GM19043 (cell line): ENCODE data around the gene STARD3.

ENCODE experiments used
- ATAC-seq: cut with Tn5 transposase; IDR thresholded peaks from one replicate; pipeline ENCODE4 v1.9.1; 2021; ENCODE audit warnings: low read depth; ENCODE audit not compliant: unreplicated experiment

Gene STARD3

DNA sequence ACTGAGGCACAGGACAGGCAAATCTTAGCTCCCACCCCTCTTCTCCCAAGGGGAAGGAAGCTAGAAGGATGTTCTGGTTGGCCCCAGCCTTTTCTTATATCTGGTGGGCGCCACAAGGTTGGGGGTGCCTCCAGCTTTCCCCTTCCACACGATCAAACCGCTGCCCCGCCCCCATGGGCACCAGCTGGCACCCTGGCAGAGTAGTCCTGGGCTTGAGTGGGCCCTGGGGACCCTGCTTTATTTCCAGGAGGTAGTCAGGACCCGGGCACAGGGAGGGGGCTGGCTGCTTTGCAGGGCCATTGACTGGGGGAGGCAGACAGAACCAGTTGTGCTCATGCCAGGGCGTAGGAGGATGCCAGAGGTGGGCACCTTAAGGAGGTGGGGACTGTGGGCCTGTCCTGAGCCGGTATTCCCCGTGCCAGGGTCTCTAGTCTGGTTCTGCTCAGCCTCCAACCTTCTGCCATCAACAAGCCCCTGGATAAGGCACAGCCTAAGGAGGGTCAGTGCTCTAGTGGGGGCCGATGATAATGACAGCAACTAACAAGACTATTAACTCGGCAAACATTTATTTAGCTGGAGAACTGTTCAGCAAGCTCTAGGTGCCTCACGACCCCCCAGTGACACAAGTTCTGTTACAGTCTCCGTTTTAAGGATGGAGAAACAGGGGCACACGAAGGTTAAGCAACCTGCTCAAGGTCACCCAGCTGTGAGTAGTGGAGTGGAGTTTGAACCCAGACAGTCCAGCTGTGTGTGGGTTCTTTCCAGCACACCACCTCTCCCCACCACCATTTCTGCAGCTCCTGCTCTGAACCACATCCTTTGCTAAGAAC, 17.8 kb upstream of the STARD3 start:
- ATAC-seq = no peak

DNA sequence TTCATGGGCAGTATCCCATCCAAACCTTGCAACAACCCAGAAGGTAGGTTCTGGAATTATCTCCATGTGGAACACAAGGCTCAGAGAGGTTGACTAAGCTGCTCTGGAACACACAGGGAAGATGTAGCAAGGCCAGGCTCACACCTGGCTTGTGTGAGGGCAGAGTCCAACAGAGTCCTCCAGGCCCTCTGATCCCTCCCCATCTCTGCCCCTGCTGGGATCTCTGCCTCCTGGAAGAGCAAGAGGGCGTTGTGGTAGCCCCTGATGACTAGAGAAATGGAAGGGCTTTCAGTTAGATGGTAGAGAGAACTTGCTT, 17.2 kb upstream of the STARD3 start:
- no peak for ATAC-seq

DNA sequence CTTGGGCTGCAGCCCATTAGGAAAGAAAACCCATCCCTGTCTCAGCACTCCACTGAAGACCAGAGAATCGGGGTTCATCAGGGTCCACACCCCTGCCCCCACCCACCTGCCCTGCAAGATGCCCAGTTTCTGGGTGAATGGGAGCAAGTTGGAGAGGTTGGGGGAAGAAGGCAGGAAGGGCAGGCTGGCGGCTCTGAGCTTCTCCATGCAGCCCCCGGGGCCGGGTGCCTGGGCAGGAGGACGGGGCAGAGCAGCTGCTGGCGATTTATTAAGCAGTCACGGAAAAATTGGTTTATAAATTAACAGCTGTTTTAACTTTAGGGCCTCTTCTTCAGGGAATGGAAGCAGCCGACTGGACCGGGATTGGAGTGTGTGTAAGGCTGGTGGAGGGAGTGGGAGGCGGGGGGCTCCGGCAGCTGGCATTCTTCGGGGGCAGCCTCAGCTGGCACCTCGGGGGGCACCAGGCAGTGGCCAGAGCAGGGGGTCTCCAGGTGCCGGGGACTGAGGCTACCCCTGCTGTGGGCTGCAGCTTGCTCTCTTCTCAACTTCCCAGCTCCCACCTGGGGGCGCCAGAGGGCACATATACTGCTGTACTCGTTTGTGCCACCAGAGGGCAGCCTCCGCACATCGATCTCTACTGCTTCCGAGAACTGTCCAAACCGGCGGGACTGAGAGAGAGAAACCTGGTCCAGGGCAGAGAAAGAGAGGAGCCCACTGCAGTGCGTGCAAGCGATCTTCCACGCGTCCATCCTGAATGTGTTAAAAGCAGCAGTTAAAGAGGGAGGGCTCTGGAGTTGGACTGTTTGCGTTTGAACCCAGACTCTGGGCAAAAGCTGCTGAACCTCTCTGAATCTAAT, 15.2 kb upstream of the STARD3 start:
- ATAC-seq = peak; percentile 54

GRCh38 chr17:39622380-39623006, 14.5 kb upstream of the STARD3 start:
- no peak for ATAC-seq

DNA sequence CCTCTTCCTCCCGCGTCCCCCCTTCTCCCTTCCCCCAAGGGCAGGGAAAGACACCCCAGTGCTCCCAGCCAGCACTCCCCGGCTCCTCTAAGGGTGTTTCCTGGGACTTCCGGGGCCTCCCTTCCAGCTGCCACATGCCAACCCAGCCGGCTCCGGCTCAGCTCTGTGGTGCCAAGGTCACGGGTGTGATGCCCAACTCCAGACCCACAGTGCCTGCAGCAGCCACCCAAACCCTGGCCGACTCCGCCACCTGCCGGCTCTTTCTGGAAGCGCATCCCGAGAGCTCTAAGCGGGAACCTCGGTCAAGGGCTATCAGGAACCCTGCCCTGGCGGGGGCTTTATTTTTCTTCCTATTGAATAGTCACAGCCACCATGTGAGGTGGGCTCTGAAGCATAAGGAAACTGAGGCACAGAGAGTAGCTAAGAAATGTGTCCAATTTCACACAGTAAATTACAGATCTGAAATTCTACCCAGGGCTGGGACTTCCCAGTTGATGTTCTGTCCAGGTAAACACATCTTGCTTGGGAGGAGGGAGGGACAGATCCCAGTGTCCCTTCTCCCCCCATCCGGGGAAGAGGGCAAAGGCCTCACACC, 13.5 kb upstream of the STARD3 start:
- no peak for ATAC-seq

DNA sequence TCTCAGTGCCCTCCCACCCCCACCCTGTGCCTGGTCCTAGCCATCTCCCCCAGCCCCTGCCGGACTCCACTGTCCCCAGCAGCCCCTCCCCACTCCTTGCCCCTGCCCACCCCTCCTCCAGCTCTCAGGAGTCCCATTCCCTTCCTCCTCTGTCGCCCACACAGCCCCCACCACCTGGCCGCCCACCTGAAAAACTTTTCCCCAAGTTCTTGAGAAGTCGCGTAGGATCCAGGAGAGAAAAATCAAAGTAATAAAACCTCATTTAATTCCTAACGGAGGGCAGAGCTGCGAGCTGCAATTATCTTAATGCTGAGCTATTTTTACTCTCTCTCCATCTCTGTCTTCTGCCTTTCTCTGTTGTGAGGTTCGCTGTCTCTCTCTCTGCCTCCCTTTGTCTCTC, 12.6 kb upstream of the STARD3 start:
- ATAC-seq = no peak

- ATAC-seq = no peak
These were observed 11.7 kb upstream of the STARD3 start for GRCh38 chr17:39625198-39625785.

DNA sequence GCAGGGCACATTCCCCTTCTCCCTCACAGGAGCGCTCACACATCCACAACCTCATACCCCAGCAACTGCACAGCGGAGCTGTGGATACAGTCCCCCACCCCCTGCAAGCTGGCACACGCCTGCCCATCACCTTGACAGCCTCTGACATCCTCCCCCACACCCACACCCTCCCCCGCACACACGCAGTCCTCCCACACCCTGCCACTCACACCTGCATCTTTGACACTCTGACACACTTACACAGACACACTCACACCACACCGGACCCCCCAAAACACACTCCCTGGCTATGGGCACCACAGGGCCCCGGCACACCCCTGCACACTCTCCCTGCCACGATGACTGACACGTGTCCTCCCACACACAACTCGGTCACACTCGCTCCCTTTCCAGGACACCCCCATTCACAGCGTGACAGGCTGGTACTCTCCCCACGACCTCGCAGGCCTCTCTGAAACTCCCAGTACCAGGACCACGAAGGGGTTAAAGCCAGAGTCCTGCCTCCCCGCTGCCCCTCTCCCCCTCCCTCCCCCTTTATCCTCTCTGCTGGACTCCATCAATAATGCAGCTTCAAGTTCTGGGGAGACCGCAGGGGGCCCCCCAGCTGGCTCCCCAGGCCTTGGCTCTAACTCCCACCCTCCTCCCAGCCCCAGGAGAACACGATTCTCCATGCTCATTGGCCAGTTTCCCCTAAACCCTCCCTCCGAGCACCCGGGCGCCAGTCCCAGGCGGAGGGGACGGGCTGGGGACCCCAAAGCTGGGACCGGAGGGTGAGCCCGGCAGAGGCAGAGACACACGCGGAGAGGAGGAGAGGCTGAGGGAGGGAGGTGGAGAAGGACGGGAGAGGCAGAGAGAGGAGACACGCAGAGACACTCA, 10.5 kb upstream of the STARD3 start, which contains the start of gene PPP1R1B:
Gene PPP1R1B, plus strand, starts transcription at position 782 of the 876 bp plus-strand sequence. CDS start 441 bp downstream, outside the sequence.
- ATAC-seq = no peak

DNA sequence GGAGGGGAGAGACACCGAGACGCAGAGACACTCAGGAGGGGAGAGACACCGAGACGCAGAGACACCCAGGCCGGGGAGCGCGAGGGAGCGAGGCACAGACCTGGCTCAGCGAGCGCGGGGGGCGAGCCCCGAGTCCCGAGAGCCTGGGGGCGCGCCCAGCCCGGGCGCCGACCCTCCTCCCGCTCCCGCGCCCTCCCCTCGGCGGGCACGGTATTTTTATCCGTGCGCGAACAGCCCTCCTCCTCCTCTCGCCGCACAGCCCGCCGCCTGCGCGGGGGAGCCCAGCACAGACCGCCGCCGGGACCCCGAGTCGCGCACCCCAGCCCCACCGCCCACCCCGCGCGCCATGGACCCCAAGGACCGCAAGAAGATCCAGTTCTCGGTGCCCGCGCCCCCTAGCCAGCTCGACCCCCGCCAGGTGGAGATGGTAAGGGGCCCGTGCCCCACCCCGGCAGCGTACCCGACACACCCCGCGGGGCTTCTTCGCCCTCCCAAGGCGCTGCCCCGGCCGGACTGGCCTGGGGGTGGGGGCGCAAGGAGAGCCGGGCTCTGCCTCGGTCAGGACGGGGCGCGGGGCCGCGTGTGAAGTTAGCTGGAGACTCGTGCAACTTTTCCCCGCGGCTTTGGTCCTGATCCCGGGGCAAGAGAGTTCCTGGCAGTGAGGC, 9.8 kb upstream of the STARD3 start:
- ATAC-seq = no peak

DNA sequence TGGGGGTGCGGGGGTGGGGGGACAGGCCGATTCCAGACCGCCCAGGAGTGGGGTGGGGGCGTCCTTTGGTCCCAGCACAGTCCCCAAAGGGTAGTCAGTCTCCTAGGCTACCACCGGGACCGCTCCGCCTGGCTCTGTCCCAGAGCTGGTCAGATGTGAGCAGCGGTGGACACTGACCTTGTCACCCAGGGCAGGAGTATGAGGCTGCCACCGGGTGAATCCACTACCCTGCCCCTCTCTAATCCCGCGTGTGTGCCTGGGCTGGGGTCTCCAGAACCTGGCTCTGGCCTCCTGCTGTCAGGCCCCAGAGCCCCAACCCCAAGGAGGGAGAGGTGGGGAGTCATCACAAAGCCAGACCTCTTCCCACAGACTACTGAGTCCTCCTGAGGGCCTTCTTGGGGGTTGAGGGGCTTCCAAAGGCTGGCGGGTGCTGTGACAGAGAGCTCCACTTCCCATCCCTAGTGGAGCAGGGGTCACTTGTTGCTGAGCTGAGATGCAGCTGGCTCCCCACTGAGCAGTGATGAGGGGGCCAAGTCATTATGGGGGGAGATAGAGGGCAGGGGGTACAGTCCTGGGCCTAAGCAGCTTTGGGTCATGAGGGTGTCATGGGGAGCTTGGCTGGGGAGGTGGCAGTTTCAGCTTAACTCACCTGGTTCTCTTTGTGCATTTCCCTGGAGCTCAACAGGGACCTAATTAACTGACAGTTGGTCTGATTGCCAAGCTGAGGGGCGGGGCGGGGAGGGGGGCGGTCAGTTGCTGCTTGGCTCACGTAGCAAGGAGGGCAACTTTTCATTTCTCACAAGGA, 9.0 kb upstream of the STARD3 start:
- ATAC-seq = no peak

- ATAC-seq = no peak
These were observed 8.1 kb upstream of the STARD3 start for GRCh38 chr17:39628655-39629493.

- ATAC-seq = no peak
These were observed 7.5 kb upstream of the STARD3 start for GRCh38 chr17:39629494-39629880.

DNA sequence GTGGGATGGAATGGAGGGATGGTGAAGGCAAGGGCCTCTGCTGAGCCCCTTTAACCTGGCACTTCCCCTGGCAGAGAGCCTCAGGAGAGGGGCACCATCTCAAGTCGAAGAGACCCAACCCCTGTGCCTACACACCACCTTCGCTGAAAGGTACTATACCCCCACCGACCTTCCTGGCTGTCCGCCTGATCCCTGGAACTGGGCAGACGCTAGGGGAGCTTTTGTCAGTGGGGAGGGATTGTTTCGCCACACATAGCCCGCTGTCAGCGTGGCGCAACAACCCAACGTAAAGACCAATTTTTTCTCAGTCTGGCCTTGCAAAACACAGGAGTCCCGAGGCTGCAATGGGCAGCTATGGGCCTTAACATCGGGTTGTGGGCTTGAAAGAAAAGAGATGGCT, 7.0 kb upstream of the STARD3 start:
- no peak for ATAC-seq

GRCh38 chr17:39631403-39631802, 5.5 kb upstream of the STARD3 start:
- no peak for ATAC-seq

DNA sequence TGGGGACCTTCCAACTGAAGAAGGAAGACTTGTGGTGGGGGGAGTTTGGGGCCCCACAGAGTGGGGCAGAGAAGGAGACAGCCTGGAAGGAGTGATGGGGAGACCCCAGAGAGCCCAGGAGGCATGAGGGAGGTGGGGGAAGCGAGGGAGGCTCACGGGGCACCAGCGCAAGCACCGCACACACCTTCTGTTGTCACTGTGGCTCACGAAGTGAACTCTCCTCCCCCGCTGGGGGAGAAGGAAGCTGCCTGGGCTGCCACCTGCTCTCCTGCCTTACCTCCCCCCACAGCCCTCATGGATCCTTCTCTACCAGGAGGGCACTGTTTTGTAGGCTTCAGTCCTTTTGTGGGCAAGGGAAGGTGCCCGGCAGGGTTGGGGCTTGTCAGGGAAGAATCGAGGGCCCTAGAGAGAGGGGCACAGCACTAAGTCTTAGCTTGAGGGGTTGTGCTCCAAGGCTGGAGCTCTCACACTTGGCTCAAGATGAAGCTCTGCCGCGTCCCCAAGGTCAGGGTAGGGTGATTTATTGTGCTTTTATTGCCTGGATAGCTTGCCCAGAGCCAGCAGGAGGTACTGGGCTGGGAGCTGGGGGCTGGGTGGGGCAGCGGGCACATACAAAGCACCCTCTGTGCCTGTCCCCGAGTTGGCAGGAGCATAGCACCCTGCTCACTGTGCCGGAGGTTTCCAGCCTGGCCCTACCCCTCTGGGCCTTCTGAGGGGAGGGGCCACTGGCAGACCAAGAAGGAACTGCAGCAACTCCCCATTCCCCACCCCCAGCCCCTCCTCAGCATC, 4.6 kb upstream of the STARD3 start:
- ATAC-seq = no peak

GRCh38 chr17:39633570-39634183, 3.3 kb upstream of the STARD3 start:
- no peak for ATAC-seq
